ENCODE data around the gene PPP2R2B. TPM values are rescaled to one million over a fixed set of nuclear protein-coding genes. Genes with fewer than 3 reads are reported as not detected.

The PPP2R2B gene
- polyA plus RNA-seq, 2 of the 4 experiments (the other 2 are of a cell fraction): not detected

GRCh38 chr5:146817973-146818372 is 60.6 kb downstream of the PPP2R2B start:
- TF ChIP-seq BHLHE40 (IDR thresholded peaks at IDR 0.05; ENCODE audit: low read depth, low read length) (no peak), E2F6 (IDR thresholded peaks at IDR 0.05; ENCODE audit: borderline replicate concordance, low read depth) (no peak), SREBF2 (IDR thresholded peaks at IDR 0.05) (no peak), SMC3 (IDR thresholded peaks at IDR 0.05) (no peak), RFX5 (IDR thresholded peaks at IDR 0.05) (no peak), CEBPB (IDR thresholded peaks at IDR 0.05) (no peak), ZC3H11A (IDR thresholded peaks at IDR 0.05) (no peak), POLR2AphosphoS2 (conservative IDR thresholded peaks at IDR 0.05; ENCODE audit: low read length) (no peak), BCL3 (IDR thresholded peaks at IDR 0.05) (no peak), MYC (IDR thresholded peaks at IDR 0.05; ENCODE audit: borderline replicate concordance, low read length) (no peak)
- WGBS (ENCODE audit: missing lambda C conversion rate): 3% methylated on average over 4 of the region's 4 CpGs
- Histone ChIP-seq H3K4me1 (no peaks in the 10 kb centered on the region), H3K4me3 (no peak overlapping the region), H3K9me3 (no peaks in the 10 kb centered on the region), H3K27ac (no peak overlapping the region), H3K4me2 (no peak overlapping the region)
- FAIRE-seq (no peak), ATAC-seq (no peak), DNase-seq (ENCODE audit: low read depth in 1 of 2, low spot score in 1 of 2) (no peak)
- POLR2A ChIA-PET: no interaction called here
- CTCF ChIA-PET: no interaction called here

- H3K9me3 ChIP-seq: no peaks in the 10 kb centered on the region
- CTCF ChIA-PET: interaction anchor here (0.6 kb wide), 1 partner anchor 152 kb away, joined by 3 read pairs; no protein-coding TSS in a partner anchor
Observed at GRCh38 chr5:146816775-146817387, 61.7 kb downstream of the PPP2R2B start.

GRCh38 chr5:146815411-146815810 is 63.1 kb downstream of the PPP2R2B start:
- H3K4me1 ChIP-seq: no peaks in the 10 kb centered on the region
- ChIA-PET CTCF (no interaction called here), POLR2A (no interaction called here)
- no peak overlapping the region for H3K4me3 ChIP-seq
- no peaks in the 10 kb centered on the region for H3K9me3 ChIP-seq
- no peak for ATAC-seq
- no peak for TF ChIP-seq NPAS2 (CRISPR knock-in tag; IDR thresholded peaks at IDR 0.05; ENCODE audit: borderline replicate concordance)
- no peak for DNase-seq (ENCODE audit: low read depth in 1 of 2, low spot score in 1 of 2)
- H3K4me2 ChIP-seq: no peak overlapping the region
- H3K27ac ChIP-seq: no peak overlapping the region
- no peak for FAIRE-seq
- WGBS (ENCODE audit: missing lambda C conversion rate): 3% methylated on average over 3 of the region's 3 CpGs

More at GRCh38 chr5:146816775-146817387, 61.7 kb downstream of the PPP2R2B start:
- no peak overlapping the region for H3K4me2 ChIP-seq
- H3K4me3 ChIP-seq: no peak overlapping the region
- no peaks in the 10 kb centered on the region for H3K4me1 ChIP-seq
- DNase-seq (ENCODE audit: low read depth in 1 of 2, low spot score in 1 of 2) (no peak), FAIRE-seq (no peak), ATAC-seq (no peak)
- WGBS (ENCODE audit: missing lambda C conversion rate): 5% methylated on average over 1 of the region's 1 CpG
- TF ChIP-seq ZC3H11A (IDR thresholded peaks at IDR 0.05) (no peak), ATOH8 (CRISPR knock-in tag; IDR thresholded peaks at IDR 0.05; ENCODE audit: low read depth) (no peak), BHLHE40 (IDR thresholded peaks at IDR 0.05; ENCODE audit: low read depth, low read length) (no peak), JUNB (IDR thresholded peaks at IDR 0.05) (no peak), HEYL (CRISPR knock-in tag; IDR thresholded peaks at IDR 0.05) (no peak), ZNF302 (CRISPR knock-in tag; IDR thresholded peaks at IDR 0.05) (no peak), EP300 (IDR thresholded peaks at IDR 0.05) (no peak)
- no peak overlapping the region for H3K27ac ChIP-seq
- POLR2A ChIA-PET: no interaction called here

GRCh38 chr5:146813346-146814157 is 65.0 kb downstream of the PPP2R2B start:
- TF ChIP-seq CHD4 (IDR thresholded peaks at IDR 0.05; ENCODE audit: borderline replicate concordance) (no peak), CBX2 (IDR thresholded peaks at IDR 0.05; ENCODE audit: borderline replicate concordance, low read depth) (no peak), MAX (IDR thresholded peaks at IDR 0.05) (no peak), TP53 (CRISPR knock-in tag; IDR thresholded peaks at IDR 0.05) (no peak), SREBF2 (IDR thresholded peaks at IDR 0.05) (no peak)
- no peak overlapping the region for H3K4me3 ChIP-seq
- ATAC-seq (no peak), DNase-seq (ENCODE audit: low read depth in 1 of 2, low spot score in 1 of 2) (no peak), FAIRE-seq (no peak)
- no peaks in the 10 kb centered on the region for H3K4me1 ChIP-seq
- H3K27ac ChIP-seq: no peak overlapping the region
- CTCF ChIA-PET: no interaction called here
- no peaks in the 10 kb centered on the region for H3K9me3 ChIP-seq
- no peak overlapping the region for H3K4me2 ChIP-seq
- POLR2A ChIA-PET: no interaction called here
- 18% methylated on average over 10 of the region's 10 CpGs for WGBS (ENCODE audit: missing lambda C conversion rate)
